ENCODE measurements around the gene MOK. TPM values are rescaled to one million over a fixed set of nuclear protein-coding genes. Genes with fewer than 3 reads are reported as not detected.

Gene MOK
- total RNA-seq, 1 experiment from 2014 or later, result 107 TPM

GRCh38 chr14:102239231-102239630 is 65.7 kb downstream of the MOK start:
- DNase-seq, result no peak
- no peak for TF ChIP-seq CTCF (IDR thresholded peaks at IDR 0.05; ENCODE audit: unreplicated experiment)
- H3K27me3 Mint-ChIP-seq (ENCODE audit: unreplicated experiment), result no peaks in the 10 kb centered on the region
- CTCF ChIA-PET, result no interaction called here
- intact Hi-C loops (cut with micrococcal nuclease; ENCODE audit: unreplicated experiment), result no loop called here
- no peaks in the 10 kb centered on the region for H3K36me3 Mint-ChIP-seq (ENCODE audit: insufficient read depth, unreplicated experiment)
- no peak overlapping the region for H3K27ac Mint-ChIP-seq (ENCODE audit: unreplicated experiment)
- H3K4me3 Mint-ChIP-seq (ENCODE audit: low read depth, unreplicated experiment), result no peak overlapping the region
- no peaks in the 10 kb centered on the region for H3K9me3 Mint-ChIP-seq (ENCODE audit: low read depth, unreplicated experiment)
- no TSS peak for BruUV-seq (replicated peaks)
- H3K4me1 Mint-ChIP-seq (ENCODE audit: low read depth, unreplicated experiment), result no peaks in the 10 kb centered on the region

GRCh38 chr14:102238766-102239165 is 66.2 kb downstream of the MOK start:
- H3K9me3 Mint-ChIP-seq (ENCODE audit: low read depth, unreplicated experiment), result no peaks in the 10 kb centered on the region
- no peaks in the 10 kb centered on the region for H3K36me3 Mint-ChIP-seq (ENCODE audit: insufficient read depth, unreplicated experiment)
- H3K4me3 Mint-ChIP-seq (ENCODE audit: low read depth, unreplicated experiment), result no peak overlapping the region
- BruUV-seq (replicated peaks), result no TSS peak
- no peak for TF ChIP-seq CTCF (IDR thresholded peaks at IDR 0.05; ENCODE audit: unreplicated experiment)
- intact Hi-C loops (cut with micrococcal nuclease; ENCODE audit: unreplicated experiment), result no loop called here
- DNase-seq, result no peak
- H3K27me3 Mint-ChIP-seq (ENCODE audit: unreplicated experiment), result no peaks in the 10 kb centered on the region
- H3K4me1 Mint-ChIP-seq (ENCODE audit: low read depth, unreplicated experiment), result no peaks in the 10 kb centered on the region
- no peak overlapping the region for H3K27ac Mint-ChIP-seq (ENCODE audit: unreplicated experiment)
- CTCF ChIA-PET, result no interaction called here

- no peak overlapping the region for H3K4me3 Mint-ChIP-seq (ENCODE audit: low read depth, unreplicated experiment)
- H3K27ac Mint-ChIP-seq (ENCODE audit: unreplicated experiment), result no peak overlapping the region
- H3K4me1 Mint-ChIP-seq (ENCODE audit: low read depth, unreplicated experiment), result no peaks in the 10 kb centered on the region
- CTCF ChIA-PET, result no interaction called here
- no TSS peak for BruUV-seq (replicated peaks)
- no peak for DNase-seq
- H3K9me3 Mint-ChIP-seq (ENCODE audit: low read depth, unreplicated experiment), result no peaks in the 10 kb centered on the region
- intact Hi-C loops (cut with micrococcal nuclease; ENCODE audit: unreplicated experiment), result no loop called here
- H3K36me3 Mint-ChIP-seq (ENCODE audit: insufficient read depth, unreplicated experiment), result no peaks in the 10 kb centered on the region
- no peaks in the 10 kb centered on the region for H3K27me3 Mint-ChIP-seq (ENCODE audit: unreplicated experiment)
- TF ChIP-seq CTCF (IDR thresholded peaks at IDR 0.05; ENCODE audit: unreplicated experiment), result no peak
Observed at GRCh38 chr14:102238131-102238530, 66.8 kb downstream of the MOK start.

GRCh38 chr14:102236026-102236425 is 68.9 kb downstream of the MOK start:
- TF ChIP-seq CTCF (IDR thresholded peaks at IDR 0.05; ENCODE audit: unreplicated experiment), result no peak
- CTCF ChIA-PET, result interaction anchor here (2.3 kb wide), 1 partner anchor 78 kb away, joined by 8 read pairs; no protein-coding TSS in a partner anchor
- Mint-ChIP-seq H3K27me3 (ENCODE audit: unreplicated experiment) (no peaks in the 10 kb centered on the region), H3K36me3 (ENCODE audit: insufficient read depth, unreplicated experiment) (peaks cover 6% of the 10 kb centered on the region), H3K4me1 (ENCODE audit: low read depth, unreplicated experiment) (no peaks in the 10 kb centered on the region), H3K9me3 (ENCODE audit: low read depth, unreplicated experiment) (no peaks in the 10 kb centered on the region), H3K4me3 (ENCODE audit: low read depth, unreplicated experiment) (no peak overlapping the region), H3K27ac (ENCODE audit: unreplicated experiment) (no peak overlapping the region)
- no TSS peak for BruUV-seq (replicated peaks)
- no peak for DNase-seq
- intact Hi-C loops (cut with micrococcal nuclease; ENCODE audit: unreplicated experiment), result no loop called here
